A673 (cell line): ENCODE measurements around the gene CCDC88C.

Experiments
- EZH2 ChIP-seq: fragments of 200-600 bp; sonication (generic); IDR thresholded peaks from 2 replicates; pipeline ENCODE4 v1.6.1; 2017; ENCODE audit warnings: borderline replicate concordance, low read depth, mild to moderate bottlenecking, mixed read lengths, antibody characterized with exemption, low read length; ENCODE audit not compliant: poor library complexity, severe bottlenecking
- TF ChIP-seq, protein P1 (sequence below): fragments of 300-800, 200-600 bp; sonication (generic); conservative IDR thresholded peaks from 2 replicates; pipeline ENCODE4 v1.5.1; 2017; ENCODE audit warnings: low read depth, mild to moderate bottlenecking, antibody characterized with exemption, low read length, moderate library complexity, mixed read lengths

GRCh38 chr14:91396013-91396660 is 21.5 kb downstream of the CCDC88C start:
- TF ChIP-seq, protein P1, sequence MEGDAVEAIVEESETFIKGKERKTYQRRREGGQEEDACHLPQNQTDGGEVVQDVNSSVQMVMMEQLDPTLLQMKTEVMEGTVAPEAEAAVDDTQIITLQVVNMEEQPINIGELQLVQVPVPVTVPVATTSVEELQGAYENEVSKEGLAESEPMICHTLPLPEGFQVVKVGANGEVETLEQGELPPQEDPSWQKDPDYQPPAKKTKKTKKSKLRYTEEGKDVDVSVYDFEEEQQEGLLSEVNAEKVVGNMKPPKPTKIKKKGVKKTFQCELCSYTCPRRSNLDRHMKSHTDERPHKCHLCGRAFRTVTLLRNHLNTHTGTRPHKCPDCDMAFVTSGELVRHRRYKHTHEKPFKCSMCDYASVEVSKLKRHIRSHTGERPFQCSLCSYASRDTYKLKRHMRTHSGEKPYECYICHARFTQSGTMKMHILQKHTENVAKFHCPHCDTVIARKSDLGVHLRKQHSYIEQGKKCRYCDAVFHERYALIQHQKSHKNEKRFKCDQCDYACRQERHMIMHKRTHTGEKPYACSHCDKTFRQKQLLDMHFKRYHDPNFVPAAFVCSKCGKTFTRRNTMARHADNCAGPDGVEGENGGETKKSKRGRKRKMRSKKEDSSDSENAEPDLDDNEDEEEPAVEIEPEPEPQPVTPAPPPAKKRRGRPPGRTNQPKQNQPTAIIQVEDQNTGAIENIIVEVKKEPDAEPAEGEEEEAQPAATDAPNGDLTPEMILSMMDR = no peak
- TF ChIP-seq EZH2 = no peak
